Smooth muscle cell of the brain vasculature (primary cell): ENCODE data around the gene ENPP4.
"Not testable (repeated sequence)": the region's sequence is repeated elsewhere in the genome, so short reads cannot be mapped to it uniquely, and the experiment has no call there.

Source experiments
- DNase-seq: peaks from one replicate; pipeline ENCODE4 v3.0.0-alpha.2; 2012; ENCODE audit warnings: low read depth, low spot score

Gene ENPP4

DNA sequence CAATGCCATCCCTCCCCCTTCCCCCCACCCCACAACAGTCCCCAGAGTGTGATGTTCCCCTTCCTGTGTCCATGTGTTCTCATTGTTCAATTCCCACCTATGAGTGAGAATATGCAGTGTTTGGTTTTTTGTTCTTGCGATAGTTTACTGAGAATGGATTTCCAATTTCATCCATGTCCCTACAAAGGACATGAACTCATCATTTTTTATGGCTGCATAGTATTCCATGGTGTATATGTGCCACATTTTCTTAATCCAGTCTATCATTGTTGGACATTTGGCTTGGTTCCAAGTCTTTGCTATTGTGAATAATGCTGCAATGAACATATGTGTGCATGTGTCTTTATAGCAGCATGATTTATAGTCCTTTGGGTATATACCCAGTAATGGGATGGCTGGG, 1.5 kb downstream of the ENPP4 start:
- DNase-seq = not testable (repeated sequence)

DNA sequence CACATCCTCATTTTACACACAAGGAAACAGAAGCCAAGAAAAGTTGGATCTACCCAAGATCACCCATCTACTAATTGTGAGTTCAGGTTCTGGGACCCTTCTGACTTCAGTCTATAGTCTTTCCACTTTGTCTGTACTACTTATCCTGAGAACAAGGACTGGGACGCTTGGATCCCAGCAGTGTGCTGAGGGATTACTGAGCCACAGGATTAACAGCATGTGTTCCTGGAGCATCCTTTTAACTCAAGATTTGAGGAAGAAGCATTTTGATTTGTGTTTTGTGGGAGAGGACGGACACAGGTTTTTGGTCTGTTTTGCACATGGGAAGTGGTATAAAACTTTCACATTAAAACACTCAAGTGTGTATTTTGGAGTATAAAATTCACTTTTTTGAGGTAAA, 4.4 kb downstream of the ENPP4 start:
- no peak for DNase-seq

DNA sequence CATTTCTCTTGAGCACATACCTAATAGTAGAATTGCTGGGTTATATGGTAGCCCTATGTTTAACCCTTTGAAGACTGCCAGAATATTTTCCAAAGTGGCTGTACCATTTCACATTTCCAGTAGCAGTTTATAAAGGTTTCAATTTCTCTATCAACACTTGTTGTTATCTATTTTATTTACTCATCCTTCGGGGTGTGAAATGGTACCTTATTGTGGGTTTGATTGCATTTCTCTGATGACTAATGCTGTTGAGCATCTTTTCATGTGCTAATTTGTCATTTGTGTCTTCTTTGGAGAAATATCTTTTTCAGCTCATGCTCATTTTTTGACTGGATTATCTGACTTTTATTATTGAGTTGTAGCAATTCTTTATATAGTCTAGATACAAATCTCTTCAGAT, 5.4 kb downstream of the ENPP4 start:
- no peak for DNase-seq

DNA sequence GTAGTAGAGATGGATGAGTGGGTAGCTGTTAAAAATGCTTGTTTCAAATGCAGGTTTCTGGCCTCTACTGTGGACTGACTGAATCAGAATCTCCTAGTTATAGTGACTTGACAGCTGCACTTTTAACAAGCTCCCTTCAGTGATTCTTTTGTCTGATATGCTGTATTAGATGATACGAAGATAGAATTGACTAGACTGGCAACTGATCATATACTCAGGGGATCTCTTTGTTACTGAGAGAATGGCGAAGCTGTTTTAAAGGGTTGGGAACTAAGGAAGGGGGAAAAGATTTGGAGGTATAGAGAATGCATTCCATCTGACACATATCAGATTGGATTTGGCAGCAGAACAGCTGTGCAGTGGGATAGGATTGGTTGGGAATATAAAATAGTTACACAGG, 7.0 kb downstream of the ENPP4 start:
- DNase-seq = no peak

DNA sequence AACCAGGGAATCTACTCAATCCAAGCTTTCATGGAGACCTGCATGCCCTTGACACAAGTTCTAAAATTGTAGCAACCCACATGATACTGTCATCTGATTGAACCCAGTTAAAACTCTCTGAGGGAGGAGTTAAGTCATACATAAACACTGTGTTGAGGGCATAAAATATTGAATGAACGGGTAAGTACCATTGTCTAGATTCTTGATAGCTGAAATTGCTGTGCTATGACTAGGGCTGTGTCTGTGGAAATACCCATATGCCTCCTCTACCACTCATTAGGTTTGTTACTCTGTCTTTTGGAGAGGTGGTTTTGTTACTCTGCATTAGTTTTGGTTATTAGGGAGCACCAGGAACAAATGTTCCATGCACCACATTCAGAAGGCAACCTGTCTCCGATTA, 7.6 kb downstream of the ENPP4 start:
- DNase-seq = no peak

DNA sequence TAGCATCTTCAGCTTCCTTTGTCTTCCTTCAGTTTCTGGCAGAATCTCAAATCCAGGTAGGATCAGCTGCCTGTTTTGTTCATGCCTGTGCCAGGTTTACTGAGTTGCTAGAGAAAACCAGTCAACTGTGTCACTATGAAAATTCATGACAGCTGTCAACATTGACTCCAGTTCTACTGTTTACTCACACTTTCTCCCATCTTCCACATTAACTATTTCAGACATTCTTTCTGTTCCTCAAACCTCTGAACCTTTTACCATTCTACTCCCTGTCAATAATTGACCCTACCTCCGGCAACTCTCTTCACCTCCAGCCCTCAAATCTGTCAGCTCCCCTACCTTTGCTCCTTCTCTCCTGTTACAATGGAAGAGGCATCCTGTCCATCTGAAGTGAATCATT, 8.5 kb downstream of the ENPP4 start:
- DNase-seq = no peak

DNA sequence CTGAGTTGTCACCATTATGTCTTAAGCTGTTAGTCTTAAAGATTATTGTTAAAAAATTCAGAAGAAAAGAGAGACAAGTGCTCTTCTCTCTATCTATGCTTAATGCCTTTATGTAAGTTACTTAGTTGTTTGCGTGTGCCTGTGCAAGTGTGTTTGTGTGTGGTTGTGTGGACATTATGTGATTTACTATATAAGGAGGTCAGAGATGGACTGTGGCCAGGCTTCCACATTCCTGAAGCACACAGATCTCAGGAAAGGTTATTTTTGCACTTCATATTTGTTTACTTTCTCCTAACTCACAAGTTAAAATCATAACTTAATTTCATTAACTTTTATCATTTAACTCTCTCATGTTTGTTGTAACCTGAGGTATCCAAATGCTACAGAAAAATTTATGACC, 14.5 kb downstream of the ENPP4 start:
- DNase-seq = no peak

DNA sequence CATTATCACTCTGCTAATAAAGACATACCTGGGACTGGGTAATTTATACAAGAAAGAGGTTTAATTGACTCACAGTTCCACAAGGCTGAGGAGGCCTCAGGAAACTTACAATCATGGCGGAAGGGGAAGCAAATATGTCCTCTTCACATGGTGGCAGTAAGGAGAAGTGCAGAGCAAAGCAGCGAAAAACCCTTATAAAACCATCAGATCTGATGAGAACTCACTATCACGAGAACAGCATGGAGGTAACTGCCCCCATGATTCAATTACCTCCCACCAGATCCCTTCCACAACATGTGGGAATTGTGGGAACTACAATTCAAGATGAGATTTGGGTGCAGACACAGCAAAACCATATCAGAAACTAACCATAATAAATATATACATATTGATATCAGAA, 19.3 kb downstream of the ENPP4 start:
- DNase-seq = not testable (repeated sequence)

DNA sequence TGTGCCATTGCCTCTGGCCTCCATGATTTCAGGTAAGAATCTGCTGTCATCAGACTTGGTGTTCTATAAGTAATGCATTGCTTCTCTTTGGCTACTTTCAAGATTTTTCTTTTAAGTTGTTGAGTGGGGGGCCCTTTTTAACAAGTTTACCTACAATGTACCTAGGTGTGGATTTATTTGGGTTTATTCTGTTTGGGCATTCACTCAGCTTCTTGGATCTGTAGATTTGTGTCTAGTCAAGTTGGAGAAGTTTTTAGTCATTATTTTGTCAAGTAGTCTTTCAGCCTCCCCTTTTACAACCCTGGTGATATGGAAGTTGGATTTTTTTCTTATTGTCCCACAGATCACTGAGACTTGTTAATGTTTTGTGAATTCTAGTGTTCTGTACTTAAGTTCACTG, 26.9 kb downstream of the ENPP4 start:
- DNase-seq = no peak

DNA sequence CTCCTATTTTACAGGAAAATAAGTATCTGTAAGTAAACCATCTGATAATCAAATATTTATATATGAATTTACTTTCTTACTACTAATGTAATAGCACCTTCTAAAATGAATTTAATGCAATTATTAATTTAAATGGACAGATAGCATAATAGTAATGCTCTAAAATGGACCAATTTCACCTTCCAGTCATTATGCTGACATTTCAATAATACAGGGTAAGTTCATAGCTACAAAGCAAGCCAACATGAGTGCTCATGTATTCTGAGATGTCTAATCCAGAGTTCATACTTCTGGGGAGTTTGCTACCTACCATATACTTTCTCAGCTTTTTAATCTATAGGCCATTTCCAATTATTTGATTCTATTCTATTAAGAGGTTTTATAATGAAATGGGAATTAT, 29.4 kb downstream of the ENPP4 start:
- DNase-seq = no peak

DNA sequence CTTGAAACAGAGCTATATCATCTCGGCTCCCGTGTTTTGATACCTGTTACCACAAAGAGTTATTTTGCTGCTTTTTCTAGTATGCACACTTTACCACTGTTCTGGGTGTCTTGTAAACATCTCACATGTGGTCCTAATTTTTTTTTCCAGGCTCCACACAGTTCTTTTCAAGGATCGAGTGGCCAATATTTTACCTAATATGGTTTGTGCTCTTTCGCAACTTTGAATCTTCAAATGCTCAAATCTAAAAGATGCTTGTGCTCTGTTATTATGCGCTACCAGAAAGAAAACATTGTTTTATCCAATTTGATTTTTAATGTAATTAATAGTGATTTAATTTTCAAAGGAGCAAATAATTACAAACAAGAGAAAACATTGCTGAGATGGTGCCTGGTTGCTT, 30.3 kb downstream of the ENPP4 start:
- DNase-seq = no peak

DNA sequence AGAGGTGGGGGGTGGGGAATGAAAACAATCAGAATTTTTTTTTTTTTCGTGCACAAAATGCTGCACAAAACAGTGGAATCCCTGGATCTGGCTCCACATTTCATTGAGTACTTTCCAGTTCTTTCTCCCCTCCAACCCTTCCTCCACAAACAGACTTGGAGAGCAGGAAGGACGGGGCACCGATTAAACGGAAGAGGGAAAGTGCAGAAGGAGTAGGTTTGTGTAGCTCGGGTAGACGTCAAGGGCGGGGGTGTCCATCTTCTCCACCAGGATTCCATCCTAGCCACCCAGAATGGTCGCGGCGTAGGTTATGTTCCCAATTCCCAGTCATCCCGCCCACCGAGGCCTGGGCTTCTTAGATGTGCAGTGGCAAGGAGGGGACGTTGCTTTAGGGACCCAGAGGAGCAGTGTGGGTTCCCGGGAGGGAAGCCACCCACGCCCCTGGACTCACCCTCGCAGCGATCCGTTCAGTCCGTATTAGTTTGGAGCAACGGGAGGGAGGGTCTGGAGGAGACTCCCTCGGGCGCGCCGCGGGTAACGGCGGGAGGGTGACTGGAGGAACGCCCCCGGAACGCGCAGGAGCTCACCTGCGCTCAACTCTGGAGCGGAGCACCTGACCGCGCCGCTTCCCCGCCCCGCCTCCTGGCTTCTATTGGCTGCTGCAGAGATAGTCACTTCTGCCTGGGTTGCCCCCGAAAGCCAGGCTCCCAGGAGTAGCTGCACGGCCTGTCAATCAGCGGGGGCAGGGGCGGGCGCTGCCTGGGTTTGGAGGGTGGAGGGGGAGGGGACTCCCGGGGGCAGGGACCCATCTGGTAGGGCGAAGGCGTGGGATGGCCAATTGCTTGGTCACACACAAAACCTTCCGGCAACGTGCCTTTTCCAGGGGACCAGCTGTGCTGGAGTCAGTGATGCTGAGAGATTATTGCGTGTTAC, 40.8 kb downstream of the ENPP4 start, which contains the start of gene ENPP5:
Gene ENPP5, minus strand, starts transcription at position 624 of the 933 bp plus-strand sequence. CDS start 2,718 bp downstream, outside the sequence.
- no peak for DNase-seq

DNA sequence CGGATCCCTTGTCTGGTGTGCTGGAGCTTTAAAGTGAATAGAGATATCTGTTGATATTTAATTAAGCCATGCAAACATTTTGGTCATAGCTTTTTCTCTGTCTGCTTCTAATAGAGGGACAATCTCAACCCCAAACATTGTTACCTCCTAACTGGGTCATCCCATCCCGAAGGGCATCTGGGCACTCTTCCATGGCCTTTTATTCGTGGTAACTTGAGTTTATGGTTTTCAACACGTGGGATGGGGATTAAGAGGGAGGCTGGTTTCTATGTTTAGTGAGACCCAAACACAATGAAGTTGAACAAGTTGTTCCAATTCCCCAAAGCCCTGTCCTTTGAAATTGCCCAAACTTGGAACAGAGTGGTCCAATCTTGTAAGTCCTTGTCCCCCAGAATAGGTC, 42.4 kb downstream of the ENPP4 start:
- DNase-seq = no peak

DNA sequence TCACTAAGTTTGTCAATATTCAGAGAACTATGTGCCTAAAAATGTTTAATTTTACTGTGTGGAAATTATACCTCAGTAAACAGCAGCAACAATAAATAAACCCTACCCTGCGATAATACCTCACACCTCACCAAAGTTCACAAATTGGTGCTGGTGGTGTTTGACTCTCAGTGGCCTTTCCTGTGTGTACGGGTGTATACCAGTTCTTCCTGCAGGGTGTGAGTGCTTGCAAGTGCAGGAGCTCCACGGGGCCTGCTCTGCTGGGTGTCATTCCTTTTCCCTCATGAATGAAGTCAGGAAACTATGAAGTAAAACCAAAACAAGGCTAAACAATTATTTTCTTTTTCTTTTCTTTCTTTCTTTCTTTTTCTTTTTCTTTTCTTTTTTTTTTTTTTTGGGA, 45.1 kb downstream of the ENPP4 start:
- no peak for DNase-seq

DNA sequence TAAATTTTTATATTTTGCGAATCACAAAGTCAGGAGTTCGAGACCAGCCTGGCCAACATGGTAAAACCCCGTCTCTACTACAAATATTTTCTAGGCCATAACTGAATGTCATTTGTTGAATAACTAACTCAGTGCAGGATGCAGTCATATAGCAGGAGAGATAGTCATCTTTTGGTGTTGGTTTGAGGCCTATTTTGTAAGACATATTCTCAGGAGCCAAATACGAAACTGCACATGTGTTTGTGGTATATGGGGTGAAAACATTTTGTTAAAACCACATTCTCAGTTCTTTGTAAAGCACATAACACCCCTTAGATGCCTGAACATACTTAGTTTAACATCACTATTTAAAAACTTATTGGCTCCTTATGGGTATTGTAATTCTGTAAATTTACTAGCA, 45.7 kb downstream of the ENPP4 start:
- no peak for DNase-seq

DNA sequence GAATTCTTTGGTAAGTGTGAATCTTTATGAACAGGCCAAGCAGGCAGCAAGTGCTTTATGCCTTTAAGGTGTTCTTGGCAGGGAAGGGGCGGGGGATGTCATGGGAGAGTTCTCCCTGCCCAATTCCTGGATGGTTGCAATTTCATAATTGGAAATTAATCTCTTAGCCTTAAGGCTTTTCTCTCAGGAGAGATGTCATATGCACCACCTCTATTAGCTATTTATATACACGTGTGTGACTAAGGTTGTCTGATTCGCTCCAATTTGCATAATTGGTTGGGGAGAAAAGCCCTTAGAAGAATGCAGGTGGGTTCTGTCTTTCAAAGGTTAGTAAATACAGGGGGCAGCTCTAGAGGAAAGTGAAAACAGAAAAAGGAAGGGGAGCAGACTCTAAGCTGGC, 46.2 kb downstream of the ENPP4 start:
- no peak for DNase-seq

DNA sequence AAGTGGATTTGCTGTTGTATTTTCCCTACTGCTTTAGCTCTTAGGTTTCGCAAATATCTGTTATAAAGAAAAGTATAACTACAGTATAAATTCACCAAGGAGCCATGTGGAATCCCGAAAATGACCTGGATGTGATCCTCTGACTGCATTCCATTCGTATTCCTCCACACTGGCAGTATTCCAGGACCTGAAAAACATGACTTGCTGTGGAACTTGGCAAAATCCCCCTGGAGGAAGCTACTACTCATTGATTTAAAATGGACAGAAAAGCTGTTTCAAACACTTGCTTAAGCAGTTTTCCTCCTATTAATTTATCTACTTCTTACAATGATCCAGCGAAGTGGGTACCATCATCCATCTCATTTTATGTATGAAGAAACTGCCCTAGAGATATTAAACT, 54.3 kb downstream of the ENPP4 start:
- peak; percentile 24 for DNase-seq

DNA sequence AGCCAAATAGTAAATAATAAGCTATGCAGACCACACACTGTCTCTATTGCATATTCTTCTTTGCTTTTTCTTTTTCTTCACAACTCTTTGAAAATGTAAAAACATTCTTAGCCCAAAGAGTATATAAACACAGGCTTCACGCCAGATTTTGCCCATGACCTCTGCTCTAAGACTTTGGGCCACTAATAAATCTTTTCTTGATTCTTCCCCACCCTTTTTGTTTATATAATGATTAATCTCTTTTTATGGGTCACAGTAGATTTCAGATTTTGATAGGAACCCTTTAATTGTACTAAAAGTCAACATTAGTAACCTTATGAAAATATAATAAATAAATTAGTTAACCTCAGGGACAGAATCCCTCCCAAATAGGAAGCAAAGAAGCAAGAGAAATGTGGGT, 56.8 kb downstream of the ENPP4 start:
- no peak for DNase-seq

DNA sequence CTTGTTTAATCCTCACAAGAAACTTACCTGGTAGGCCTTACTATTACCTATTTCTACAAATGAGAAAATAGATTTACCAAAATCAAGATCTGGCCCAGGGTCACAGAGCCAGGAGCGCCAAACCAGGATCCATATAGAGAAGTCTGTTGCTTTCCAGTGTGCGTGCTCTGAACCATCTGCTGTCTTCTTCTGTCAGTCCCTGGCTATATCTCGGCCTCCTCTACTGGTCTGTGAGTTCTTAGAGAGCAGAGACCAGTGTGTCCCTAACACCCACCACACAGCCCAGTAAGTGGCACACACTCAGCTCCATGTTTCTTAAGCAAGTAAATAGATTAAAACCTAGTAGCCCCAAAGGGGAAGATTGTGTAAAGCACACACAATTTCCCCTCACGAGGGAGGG, 59.9 kb downstream of the ENPP4 start:
- DNase-seq = no peak

DNA sequence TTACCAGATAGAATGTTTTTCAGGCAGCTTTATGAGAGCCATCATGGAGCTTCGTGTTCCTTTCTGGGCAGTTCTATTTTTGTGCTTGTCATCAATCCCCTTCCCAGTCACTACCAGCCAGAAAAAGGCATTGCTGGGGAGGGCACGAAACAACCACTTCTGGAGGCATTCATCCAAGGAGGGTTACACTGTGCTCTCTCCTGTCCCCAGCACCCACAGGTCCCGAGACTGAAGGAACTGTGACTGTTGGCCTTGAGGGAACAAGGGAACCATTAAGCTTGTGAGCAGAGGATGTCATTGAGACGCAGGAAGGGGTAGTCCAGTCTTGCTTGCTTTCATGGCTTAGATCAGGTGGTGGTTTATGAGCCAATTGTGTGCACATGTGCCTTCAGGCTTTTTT, 61.1 kb downstream of the ENPP4 start:
- no peak for DNase-seq

DNA sequence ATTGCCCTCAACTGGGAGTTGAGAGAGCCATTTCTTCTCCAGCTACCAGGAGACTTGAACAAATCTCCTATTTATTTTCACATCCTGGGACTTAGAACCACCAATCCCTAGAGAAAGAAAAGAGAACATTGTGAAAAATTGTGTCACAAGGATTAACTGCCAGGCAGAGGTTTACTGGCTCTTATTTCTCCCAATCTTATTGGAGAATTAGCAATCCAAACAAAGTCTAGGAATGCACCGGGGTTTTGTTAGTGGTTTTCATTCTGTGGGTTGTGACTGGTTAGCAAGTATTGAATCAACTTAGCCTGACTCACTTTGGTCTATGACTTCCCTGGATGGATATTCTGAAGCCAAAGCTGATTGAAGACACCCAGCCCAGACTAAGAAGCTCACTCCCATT, 62.2 kb downstream of the ENPP4 start:
- no peak for DNase-seq
